Ureter (tissue), 1 donor: ENCODE results near the gene FAM83G. TPM values are rescaled to one million over a fixed set of nuclear protein-coding genes. Genes with fewer than 3 reads are reported as not detected.
"Not testable (repeated sequence)": the region's sequence is repeated elsewhere in the genome, so short reads cannot be mapped to it uniquely, and the experiment has no call there.

Experiments used
- DNase-seq: peaks from one replicate; pipeline ENCODE4 v3.0.0-alpha.2; 2020; ENCODE audit warnings: low spot score
- total RNA-seq: library from RNA; stranded (reverse); gene quantifications from one replicate; pipeline ENCODE4 v1.2.4, GENCODE V29; 2023
- donor health status: DM: yes; HTN: yes; CAD: no.

FAM83G gene, protein sequence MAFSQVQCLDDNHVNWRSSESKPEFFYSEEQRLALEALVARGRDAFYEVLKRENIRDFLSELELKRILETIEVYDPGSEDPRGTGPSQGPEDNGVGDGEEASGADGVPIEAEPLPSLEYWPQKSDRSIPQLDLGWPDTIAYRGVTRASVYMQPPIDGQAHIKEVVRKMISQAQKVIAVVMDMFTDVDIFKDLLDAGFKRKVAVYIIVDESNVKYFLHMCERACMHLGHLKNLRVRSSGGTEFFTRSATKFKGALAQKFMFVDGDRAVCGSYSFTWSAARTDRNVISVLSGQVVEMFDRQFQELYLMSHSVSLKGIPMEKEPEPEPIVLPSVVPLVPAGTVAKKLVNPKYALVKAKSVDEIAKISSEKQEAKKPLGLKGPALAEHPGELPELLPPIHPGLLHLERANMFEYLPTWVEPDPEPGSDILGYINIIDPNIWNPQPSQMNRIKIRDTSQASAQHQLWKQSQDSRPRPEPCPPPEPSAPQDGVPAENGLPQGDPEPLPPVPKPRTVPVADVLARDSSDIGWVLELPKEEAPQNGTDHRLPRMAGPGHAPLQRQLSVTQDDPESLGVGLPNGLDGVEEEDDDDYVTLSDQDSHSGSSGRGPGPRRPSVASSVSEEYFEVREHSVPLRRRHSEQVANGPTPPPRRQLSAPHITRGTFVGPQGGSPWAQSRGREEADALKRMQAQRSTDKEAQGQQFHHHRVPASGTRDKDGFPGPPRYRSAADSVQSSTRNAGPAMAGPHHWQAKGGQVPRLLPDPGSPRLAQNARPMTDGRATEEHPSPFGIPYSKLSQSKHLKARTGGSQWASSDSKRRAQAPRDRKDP
- total RNA-seq: 8.3 TPM

DNA sequence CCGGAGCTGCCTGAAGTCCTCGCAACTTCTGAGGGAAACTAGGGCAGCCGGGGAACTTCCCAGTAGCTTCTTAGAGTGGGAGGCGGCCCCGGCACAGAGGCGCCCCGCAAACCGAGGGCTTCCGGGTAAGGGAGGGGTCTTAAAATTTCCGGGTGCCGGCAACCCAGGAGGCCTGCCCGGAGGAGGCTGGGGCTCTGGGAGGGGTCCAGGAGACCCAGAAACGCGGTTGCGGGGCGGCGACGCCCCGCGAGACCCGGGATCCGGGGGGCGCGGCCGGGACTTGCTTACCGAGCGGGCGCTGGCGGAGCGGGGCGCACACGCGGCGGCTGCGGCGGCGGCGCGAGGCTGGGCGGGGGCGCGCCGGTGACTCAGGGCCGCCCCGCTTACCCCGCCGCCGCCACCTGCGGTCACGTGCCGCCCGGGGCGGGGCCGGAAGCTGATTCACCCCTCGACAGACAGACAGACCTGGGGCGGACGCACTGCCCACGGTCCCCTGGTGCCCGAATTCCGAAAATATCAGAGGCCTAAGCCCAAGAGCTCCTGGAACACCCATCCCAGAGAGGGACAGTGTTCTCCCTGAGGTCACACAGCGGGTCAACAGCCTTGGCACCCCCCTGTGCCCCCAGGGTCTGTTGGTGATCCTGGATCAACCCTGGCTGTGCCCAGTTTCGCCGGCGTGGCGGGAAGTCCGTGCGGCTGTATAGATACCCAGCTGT, at the start of gene FAM83G:
Gene FAM83G, minus strand, starts transcription at position 344 of the 716 bp plus-strand sequence. CDS start 723 bp downstream, outside the sequence.
- DNase-seq: peak; percentile 85

DNA sequence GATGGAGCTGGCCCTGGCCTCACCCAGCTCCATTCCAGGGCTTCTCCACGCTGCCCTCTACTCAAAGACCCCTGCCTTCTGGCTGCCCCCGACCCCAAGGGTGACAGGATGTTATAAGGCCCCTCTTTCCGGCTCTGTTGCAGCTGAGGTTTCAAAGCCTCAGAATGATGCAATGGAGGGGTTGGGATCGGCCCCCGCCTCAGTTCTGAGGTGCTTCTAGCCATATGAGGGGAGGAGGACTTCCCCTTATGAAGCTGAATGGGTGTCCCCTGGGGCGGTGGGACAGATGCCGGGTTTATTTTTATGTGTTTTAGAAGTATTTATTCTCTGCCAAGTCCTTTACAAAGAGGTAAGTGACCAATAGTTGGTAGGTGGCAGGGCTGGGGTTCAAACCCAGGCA, 44.3 kb upstream of the FAM83G start:
- DNase-seq: not testable (repeated sequence)

DNA sequence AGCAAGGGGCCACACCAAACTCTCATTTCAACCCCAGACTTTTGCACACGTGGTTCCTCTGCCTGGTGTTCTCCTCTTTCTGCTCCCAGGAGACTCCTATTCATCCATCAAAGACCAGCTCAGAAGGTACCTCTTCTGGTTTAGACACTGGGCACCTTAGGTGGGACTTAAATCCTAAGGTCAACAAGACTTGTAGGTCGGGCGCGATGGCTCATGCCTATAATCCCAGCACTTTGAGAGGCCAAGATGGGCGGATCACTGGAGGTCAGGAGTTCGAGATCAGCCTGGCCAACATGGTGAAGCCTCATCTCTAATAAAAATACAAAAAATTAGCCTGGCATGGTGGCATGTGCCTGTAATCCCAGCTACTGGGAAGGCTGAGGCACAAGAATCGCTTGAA, 42.9 kb upstream of the FAM83G start:
- DNase-seq: not testable (repeated sequence)

DNA sequence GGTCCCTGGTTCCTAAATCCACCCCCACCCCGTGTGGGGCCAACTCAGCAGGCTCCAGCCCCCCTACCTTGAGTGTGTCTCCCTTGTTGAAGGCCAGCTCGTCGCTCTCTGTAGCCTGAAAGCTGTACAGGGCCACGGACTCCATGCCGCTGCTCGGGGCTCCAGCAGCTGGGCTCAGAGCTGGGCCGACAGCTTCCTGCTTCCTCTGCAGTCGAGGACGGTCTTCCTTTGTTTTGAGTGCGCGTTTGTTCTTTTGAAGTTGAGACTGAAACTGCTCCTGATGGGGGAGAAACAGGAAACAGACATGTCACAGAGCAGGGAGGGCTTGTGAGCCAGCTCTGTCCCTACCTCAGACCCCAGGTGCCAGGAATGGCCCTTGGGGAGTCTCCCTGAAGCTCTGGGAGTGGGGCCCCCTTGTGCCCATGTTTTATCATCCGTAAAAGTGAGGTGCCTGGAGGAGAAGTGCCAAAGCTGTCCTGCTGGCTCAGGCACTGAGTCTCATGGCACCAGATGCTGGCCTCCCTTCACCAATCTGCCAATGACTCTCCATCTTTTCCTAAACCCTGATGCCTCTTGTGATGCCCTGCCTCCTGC, 42.3 kb upstream of the FAM83G start, which contains the start of gene GRAP:
Gene GRAP, minus strand, starts transcription at position 176 of the 594 bp plus-strand sequence. Its CDS starts 31 bp downstream, at position 145.
- not testable (repeated sequence) for DNase-seq

DNA sequence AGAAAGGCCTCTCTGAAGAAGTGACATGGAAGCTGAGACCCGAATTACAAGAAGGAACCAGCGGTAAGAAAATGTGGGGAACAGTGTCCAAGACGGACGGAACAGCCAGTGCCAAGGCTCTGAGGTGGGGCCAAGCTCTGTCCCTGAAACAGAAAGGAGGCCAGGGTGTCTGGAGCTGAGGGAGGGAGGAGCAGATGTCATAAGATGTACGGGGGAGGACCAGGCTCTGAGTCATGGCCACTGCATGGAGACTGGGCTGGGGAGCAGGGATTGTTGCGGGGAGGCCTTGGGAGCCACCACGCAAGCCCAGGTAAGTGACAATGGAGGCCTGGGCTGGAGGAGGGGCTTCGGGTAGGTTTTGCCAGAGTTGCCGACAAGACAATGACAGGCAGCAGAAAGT, 40.1 kb upstream of the FAM83G start:
- DNase-seq: not testable (repeated sequence)

DNA sequence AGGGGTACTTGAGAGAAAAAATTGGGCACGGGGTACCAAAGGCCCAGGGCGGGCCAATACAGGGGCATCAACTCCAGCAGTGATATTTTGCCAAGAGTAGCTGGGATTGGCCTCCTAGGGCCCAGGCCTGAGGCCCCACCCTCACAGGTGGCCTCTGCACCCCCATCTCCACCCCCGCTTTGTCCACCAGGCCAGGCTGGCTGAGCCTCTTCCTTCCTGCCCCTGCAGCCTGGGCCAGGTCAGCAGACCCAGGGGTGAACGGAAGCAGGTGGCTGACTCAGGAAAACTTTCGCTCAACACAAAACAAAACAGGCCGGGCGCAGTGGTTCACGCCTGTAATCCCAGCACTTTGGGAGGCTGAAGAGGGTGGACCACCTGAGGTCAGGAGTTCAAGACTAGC, 38.5 kb upstream of the FAM83G start:
- not testable (repeated sequence) for DNase-seq

DNA sequence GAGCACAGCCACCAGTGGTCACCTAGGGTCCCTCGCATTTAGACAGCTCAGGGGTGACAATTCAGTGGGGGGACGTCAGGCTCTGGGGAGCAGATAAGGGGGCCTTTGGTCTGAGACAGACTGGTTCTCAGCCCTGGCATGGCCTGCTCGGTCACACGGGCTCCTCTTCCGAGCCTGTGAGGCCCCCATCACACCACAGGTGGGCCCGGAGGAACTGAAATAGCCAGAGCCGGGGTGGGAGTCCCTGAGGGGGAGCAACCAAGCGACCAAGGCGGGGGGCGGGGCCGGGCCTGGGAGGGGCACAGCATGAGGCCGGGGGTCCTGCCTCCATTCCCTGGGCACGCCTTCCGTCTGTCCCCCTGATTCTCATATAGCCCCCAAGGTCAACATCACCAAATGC, 37.8 kb upstream of the FAM83G start:
- not testable (repeated sequence) for DNase-seq

DNA sequence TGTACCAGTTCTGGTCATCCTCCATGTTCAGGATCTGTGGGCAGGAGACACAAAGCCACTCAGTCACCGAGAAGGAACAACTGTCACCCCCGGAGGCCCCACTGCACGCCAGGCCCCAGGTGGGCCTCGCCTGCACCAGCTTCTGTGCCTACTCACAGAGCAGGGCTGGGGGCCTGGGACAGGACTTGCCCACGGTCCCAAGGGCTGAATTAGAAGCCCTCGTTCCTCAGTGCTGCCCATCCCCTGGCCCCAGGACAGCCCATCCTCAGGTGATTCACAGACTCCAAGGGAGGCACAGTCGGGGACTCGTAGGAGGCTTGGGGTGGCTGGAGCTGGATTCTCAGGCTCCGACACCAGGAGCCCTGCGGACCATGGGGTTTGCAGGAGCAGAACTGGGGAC, 37.3 kb upstream of the FAM83G start:
- DNase-seq: not testable (repeated sequence)

DNA sequence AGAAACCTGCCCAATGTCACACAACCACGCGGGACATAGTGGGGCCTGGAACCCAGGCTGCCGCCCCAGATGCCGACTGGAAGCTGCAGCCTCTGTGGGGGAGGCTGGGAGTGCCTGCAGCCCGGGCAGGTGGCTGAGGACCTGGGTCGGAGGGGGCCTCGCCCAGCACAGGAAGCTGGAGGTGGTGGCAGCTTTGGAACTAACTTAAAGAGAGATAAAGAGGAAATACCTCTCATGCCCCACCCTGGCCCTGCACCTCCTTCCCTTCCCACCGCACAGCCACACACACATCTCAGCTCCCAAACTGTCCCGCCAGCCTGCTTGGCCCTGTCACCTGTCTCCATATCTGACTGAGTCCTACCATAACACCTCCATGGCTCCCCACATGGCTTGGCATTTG, 35.8 kb upstream of the FAM83G start:
- not testable (repeated sequence) for DNase-seq

DNA sequence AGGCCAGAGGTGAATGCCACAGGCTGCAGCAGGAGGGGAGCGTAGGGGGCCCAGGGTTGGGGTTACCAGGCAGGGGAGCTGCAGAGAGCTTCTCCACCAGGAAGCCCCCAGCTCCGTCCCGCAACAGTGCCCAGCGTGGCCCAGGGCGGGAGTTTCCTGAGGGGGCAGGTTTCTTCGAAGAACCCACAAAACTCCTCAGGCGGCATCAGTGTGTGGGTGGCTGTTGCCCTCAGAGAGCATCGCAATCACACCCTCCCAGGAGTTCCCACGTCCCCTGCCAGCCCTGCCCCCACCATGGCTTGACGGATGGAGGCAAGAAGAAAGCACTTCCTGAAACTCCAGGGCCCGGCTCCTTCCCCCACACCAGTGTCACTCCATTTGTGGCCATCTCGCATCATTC, 34.2 kb upstream of the FAM83G start:
- DNase-seq: not testable (repeated sequence)

DNA sequence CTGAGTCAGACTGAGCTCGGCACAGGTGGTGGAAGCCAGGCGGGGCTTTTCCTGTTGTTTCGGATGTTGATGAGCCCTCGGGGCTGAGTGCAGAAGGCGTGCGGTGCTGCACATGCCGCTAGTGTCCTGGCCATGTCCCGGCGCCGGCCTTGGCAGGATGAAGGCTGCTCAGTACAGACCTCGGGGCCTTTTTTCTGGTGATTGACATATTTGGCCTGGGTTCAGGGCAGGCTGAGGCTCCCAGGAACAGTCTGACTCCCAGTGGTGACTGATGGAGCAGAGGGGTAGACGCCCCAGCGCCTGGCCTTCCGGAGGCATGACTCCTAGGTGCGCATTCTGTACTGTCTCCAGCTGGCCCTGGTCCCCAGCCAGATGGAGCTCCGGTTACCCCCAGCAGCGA, 33.4 kb upstream of the FAM83G start:
- DNase-seq: not testable (repeated sequence)

DNA sequence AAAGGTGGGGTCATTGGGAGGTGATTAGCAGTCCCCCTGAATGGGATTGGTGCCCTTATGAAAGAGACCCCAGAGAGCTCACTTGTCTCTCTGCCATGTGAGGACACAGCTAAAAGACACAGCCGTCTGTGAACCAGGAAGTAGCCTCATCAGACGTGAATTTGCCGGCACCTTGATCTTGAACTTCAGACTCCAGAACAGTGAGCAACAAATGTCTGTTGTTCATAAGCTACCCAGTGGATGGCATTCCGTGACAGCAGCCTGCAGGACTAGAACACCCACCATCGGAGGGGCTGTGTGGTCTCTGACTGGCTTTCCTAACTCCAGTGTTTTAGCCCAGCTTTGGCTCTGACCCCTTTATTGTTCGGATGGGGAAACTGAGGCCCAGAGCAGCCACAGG, 33.0 kb upstream of the FAM83G start:
- not testable (repeated sequence) for DNase-seq

DNA sequence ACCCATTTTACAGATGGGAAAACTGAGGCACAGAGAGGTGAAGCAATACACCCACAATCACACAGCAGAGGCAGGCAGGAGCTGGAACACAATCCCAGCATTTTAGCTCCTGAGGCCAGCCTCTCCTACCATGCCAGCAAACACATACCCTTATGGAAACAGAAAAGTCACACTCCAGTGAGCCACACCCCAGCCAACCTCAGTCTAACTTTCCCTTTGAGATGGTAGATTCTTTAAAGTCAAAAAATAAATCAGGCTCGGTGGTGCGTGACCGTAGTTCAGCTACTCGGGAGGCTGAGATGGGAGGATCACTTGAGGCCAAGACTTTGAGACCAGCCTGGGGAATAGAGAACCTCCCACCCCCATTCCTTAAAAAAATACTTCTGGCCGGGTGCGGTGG, 31.6 kb upstream of the FAM83G start:
- not testable (repeated sequence) for DNase-seq

DNA sequence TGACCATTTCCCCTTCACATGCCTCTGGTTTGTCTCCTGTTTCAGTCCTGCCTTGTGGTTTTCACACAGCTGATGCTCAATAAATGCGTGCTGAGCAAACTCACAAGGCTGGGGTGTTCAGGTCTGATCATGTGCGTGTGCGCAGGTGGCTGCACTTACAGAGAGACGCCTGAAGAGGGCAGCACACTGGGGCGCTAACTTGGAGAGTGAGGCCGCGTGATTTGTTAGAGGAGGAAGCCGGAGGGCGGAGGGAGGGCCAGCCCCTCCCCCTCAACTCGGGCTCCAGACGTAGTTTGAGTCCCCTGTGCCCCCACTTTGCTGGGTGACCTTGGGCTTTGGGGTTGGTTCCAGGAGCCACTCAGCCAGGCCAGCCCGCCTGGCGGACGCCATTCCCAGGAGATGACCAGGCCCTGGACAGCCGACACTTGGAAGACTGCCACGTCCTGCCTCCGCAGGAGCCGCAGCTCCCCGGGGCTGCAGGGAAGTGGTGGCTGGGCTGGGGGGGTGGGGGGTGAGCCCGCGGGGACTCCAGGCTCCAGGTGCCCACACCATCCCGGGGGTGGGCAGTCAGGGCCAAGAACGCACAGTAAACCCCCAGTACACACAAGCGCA, 27.9 kb upstream of the FAM83G start:
- not testable (repeated sequence) for DNase-seq

DNA sequence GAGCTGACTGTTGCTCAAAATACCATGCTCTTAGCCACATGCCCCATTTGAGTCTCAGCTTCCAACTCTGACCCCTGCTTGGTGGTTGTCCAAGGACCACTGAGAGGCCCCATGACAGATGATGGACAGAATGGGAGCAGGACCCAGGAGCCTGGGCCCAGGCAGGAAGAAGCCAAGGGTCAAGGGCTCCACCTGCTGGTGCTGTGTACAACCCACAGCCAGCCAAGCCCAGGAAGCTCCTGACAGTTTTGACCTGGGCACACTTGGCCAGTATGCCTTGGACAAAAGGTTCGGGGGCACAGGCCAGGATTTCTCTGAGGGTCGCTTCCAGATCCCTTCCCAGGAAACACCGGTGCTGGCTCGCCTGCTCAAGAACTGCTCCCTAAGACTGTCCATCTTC, 27.2 kb upstream of the FAM83G start:
- DNase-seq: peak; percentile 81

DNA sequence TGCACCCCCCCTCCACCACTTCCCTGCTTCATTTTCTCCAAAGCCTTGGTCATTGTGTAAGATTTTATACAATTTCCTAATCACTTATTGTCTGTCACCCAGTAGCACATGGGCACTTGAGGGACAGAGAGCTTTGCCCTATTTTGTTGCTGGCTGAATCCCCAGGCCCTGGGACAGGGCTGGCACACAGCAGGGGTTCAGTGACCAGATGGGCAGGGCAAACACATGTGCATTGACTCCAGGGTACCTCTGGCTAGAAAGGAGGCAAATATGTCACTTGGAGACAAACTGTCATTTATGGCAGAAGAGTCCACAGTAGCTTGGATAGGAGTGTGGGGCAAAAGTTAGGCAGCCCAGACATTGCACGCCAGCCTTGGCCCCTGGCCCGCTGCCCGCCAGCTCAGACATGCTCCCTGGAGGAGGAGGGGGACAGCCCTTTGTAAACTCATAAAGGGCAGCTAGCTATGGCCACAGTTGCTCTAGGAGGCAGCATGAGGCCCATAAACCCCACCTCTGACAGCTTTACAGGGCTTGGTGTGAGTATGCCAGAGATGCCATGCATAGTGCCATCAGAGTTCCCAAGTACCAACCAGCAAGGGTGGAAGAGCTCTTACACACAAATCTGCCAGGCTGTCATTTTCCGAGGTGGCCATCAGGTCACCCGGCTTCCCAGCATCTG, 26.3 kb upstream of the FAM83G start:
- not testable (repeated sequence) for DNase-seq

DNA sequence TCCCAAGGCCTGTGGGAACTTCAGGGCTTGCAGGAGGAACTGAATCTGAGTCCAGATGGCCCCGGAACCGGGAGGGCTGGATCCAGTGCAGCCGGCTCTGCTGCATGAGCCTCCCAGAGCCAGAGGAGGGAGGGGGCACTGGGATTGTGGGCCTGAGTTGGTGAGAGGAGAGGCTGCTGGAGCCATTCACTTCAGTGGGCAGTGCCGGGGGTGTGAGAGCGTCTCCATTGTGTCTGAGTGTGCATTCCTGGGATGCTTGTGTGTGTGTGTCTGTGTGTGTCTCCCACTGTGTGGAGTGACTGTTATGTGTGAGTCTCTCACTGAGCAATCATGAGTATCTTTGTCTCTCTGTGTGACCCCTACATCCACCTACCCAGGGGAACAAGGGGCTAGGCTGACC, 25.2 kb upstream of the FAM83G start:
- DNase-seq: not testable (repeated sequence)

DNA sequence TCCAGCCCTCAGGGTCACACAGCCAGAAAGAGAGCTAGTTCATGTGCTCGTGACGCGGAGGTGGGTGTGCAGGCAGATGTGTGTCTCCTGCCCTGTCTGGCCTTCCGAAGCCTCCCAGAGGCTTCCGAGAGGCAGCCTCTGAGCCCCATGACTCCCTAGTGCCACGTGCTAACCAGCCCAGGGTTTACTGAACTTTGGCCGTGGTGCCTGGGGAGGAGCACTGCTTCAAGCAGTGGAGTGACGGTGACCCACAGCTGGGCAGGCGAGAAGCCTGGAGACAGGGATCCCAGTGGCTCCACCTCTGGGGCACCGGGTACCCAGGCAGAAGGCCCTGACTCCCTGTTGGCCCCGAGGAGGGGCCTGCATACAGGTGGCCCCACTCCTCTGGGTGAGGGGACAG, 24.1 kb upstream of the FAM83G start:
- not testable (repeated sequence) for DNase-seq

DNA sequence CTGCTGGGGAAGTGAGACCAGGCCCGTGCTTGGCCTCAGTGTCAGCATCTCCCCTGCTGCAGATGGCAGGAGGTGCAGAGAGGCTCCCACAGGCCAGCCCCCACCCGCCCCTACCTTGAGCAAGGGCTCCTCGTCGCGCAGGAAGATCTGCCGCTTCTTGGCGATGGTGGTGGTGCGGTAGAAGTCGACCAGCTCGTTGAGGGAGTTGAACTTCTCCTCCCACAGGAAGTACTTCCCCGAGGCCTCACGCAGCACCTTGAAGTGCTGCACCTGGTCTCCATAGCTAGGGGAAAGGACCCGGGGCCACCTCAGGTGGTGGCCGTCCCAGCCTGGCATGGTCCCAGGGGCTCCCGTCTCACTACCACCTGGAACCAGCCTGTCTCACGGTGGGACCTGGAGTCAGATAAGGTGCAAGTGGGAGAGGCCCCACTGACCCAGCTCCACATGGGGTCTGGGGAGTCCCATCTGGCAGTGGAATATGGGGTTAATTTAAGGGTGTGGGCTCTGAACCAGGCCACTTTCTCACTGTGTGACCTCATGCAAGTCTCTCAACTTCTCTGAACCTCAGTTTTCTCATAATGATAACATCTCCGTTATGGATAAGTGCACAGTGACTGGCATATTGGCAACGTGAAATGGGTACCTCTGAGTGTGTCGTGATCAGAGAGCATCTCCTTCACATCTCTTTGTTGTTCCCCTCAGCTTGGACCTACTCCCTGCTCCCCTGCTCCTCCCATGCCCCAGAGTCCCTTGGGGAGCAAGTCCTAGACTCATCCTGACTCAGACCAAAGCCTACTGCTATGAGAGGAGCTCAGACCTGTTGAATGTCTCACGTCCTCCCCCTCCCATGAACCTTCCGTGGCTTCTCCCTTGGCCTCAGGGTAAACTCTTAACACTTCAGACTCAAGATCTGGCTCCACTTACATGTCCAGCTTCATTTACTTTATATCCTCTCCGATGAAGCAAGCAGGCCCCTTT, 19.8 kb upstream of the FAM83G start:
- no peak for DNase-seq
